Lower leg skin (tissue), 3 donors: Measurements from ENCODE around the gene ANP32B.

Experiments
- POLR2A ChIP-seq, 2 donors: fragments of 450-650 bp; IDR thresholded peaks; one replicate each; pipeline ENCODE4 v1.6.1; 2016 to 2017; ENCODE audit warnings: antibody characterized with exemption in 2 of 2, mild to moderate bottlenecking in 1 of 2, moderate library complexity in 1 of 2
- TF ChIP-seq, protein P1 (sequence below), 3 donors: fragments of 450-650 bp; IDR thresholded peaks; one replicate each; pipeline ENCODE4 v1.5.1; 2016; ENCODE audit warnings: antibody characterized with exemption in 3 of 3, mild to moderate bottlenecking in 3 of 3, moderate library complexity in 2 of 3

DNA sequence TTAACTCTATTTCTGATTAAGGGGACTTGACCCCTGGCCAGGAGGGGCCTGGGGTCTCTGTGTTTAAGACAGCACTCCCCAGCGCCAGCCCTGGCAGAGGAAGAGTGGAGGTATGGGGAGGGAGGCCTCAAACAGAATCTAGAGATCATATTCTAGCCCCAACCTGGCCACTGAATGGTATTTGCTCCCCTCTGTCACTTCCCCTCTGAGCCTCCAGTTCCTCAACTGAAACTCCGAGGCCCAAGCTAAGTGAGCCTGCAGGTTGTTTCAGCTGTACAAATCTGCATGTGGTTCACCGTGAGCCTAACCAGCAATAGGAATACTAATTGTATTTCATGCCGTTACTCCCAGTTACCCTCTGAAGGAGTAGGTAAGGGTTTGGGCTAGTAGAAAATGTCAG is 36.0 kb downstream of the ANP32B start:
- TF ChIP-seq, protein P1, sequence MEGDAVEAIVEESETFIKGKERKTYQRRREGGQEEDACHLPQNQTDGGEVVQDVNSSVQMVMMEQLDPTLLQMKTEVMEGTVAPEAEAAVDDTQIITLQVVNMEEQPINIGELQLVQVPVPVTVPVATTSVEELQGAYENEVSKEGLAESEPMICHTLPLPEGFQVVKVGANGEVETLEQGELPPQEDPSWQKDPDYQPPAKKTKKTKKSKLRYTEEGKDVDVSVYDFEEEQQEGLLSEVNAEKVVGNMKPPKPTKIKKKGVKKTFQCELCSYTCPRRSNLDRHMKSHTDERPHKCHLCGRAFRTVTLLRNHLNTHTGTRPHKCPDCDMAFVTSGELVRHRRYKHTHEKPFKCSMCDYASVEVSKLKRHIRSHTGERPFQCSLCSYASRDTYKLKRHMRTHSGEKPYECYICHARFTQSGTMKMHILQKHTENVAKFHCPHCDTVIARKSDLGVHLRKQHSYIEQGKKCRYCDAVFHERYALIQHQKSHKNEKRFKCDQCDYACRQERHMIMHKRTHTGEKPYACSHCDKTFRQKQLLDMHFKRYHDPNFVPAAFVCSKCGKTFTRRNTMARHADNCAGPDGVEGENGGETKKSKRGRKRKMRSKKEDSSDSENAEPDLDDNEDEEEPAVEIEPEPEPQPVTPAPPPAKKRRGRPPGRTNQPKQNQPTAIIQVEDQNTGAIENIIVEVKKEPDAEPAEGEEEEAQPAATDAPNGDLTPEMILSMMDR (IDR thresholded peaks at IDR 0.05) = no peak
- TF ChIP-seq POLR2A (IDR thresholded peaks at IDR 0.05) = no peak
